Activated CD8-positive, alpha-beta T cell treated with anti-CD3 and anti-CD28 coated beads, Interleukin-2, amount 10 ng/mL, durations not matched to agents 7 days and 5 days (primary cell): ENCODE results near the gene RHOBTB1. TPM values are rescaled to one million over a fixed set of nuclear protein-coding genes. Genes with fewer than 3 reads are reported as not detected.

Experiments used
- ATAC-seq: fragments of 150-1000 bp; cut with Tn5 transposase; one replicate; pipeline ENCODE4 v1.10.0; 2021; ENCODE audit warnings: moderate library complexity
- CTCF ChIA-PET: fragments of 350-600 bp; sonication (Branson Sonifier 250); formaldehyde crosslinking; loops from one replicate; lab custom pipeline; 2021; ENCODE audit warnings: antibody characterized with exemption; lab: Charles Lee
- POLR2A ChIA-PET: fragments of 350-600 bp; sonication (Branson Sonifier 250); formaldehyde crosslinking; loops from one replicate; lab custom pipeline; 2021; ENCODE audit warnings: antibody characterized with exemption; lab: Charles Lee
- DNase-seq: peaks from one replicate; pipeline ENCODE4 v3.0.0-alpha.2; 2020
- H3K27ac Mint-ChIP-seq: one replicate; pipeline ENCODE4 v1.8.0; 2021; ENCODE audit warnings: mild to moderate bottlenecking, mixed read lengths
- H3K27me3 Mint-ChIP-seq: one replicate; pipeline ENCODE4 v1.8.0; 2021; ENCODE audit warnings: low read depth, mixed read lengths
- H3K36me3 Mint-ChIP-seq: one replicate; pipeline ENCODE4 v1.8.0; 2021; ENCODE audit warnings: low read depth, mixed read lengths
- H3K4me1 Mint-ChIP-seq: one replicate; pipeline ENCODE4 v1.8.0; 2021; ENCODE audit warnings: low read depth, mixed read lengths
- H3K4me3 Mint-ChIP-seq: one replicate; pipeline ENCODE4 v1.8.0; 2021; ENCODE audit warnings: mild to moderate bottlenecking, mixed read lengths
- H3K9me3 Mint-ChIP-seq: one replicate; pipeline ENCODE4 v1.8.0; 2022; ENCODE audit warnings: mixed read lengths; ENCODE audit not compliant: insufficient read depth
- total RNA-seq, 2 experiments: library from RNA; stranded (reverse); gene quantifications; one replicate each; pipeline ENCODE4 v1.2.3, GENCODE V29; 2021

The RHOBTB1 gene
- total RNA-seq, 2 experiments from 2014 or later = 0.05 TPM; not detected in 1

DNA sequence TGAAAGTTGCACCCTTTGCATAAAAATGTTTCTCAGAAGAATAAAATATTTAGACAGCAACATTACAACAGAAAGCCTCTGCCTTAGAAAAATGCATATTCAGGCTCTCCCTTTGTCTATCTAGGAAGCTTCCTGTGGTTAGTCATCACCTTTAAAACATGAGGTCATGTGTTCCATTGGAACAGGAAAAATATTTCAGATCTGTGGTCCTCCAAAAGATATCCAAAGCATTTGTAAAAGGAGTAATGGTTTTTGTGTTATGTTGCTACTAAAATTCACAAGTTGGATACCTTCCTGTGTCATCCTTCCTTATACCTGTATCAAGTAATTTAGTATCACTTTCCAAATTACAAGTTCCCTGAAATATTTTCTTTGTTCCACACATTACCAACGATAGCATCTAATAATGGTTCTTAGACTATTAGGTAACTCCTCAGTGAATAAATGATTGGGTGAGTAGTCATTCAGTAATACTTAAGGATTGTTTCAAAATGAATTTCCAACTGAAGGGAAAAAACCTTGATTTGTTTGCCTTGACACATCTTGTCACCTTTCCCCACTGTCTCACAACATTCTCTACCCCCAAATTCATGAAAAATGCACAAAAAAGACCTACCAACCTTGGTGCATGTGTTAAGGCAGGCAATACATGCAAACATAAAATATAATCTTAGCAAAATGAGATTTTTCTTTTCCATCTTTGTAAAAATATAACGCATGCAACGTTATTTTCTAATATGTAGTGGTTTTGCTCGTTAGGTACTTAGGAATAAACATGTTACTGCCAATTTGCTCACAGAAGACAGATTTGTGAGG, 19.7 kb upstream of the RHOBTB1 start:
- ATAC-seq (no peak), DNase-seq (no peak)
- Mint-ChIP-seq H3K27ac (no peak overlapping the region), H3K4me3 (no peak overlapping the region), H3K4me1 (peaks cover 14% of the 10 kb centered on the region), H3K36me3 (no peaks in the 10 kb centered on the region), H3K27me3 (peaks cover 5% of the 10 kb centered on the region), H3K9me3 (no peaks in the 10 kb centered on the region)
- CTCF ChIA-PET = interaction anchor here (1.0 to 1.7 kb wide), 6 partner anchors 10 to 158 kb away, joined by 3 to 10 read pairs (median 4); no protein-coding TSS in a partner anchor
- POLR2A ChIA-PET = no interaction called here

DNA sequence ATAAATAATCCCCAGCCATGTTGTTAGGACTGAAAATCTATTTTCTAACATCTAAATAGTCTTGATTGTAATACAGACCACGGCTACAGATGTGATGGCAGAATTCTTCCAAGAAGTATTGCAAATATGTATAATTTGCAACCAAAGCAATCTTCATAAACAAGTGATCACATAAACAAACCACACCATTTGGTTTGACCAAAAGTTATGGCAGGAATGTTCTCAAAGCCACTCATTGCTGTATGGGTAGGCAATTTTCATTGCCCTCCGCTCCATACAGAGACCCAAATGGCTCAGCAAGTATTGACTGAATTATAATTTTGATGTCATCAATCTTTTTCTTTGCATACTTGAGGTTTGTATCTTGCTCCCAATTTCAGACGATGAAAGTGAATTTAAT, 19.0 kb upstream of the RHOBTB1 start:
- H3K9me3 Mint-ChIP-seq = no peaks in the 10 kb centered on the region
- no peak overlapping the region for H3K27ac Mint-ChIP-seq
- H3K4me3 Mint-ChIP-seq = no peak overlapping the region
- ChIA-PET CTCF (no interaction called here), POLR2A (no interaction called here)
- H3K27me3 Mint-ChIP-seq = peaks cover 3% of the 10 kb centered on the region
- DNase-seq (no peak), ATAC-seq (no peak)
- peaks cover 8% of the 10 kb centered on the region for H3K4me1 Mint-ChIP-seq
- H3K36me3 Mint-ChIP-seq = no peaks in the 10 kb centered on the region

DNA sequence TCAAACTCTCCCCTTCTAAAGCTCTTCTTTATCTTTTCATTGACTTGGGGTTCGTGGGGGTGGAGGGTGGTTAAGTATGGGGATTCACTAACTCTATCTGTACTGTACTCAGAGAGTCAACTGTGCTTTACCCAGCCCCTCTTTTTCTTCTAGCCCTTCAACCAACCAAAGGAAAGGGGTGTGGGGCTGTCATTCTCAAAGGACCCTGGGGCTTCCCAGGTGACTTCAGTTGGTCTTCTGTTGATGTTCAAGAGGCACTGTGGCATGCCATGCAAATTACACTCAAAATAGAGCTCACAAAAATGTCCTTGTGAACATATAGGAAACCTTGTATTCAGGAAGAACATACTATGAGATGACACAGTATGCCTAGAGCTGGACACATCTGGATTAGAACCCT, 16.9 kb upstream of the RHOBTB1 start:
- no peak for DNase-seq
- peaks cover 5% of the 10 kb centered on the region for H3K27me3 Mint-ChIP-seq
- no peaks in the 10 kb centered on the region for H3K9me3 Mint-ChIP-seq
- ATAC-seq = no peak
- no peak overlapping the region for H3K27ac Mint-ChIP-seq
- POLR2A ChIA-PET = no interaction called here
- no peaks in the 10 kb centered on the region for H3K36me3 Mint-ChIP-seq
- H3K4me3 Mint-ChIP-seq = no peak overlapping the region
- CTCF ChIA-PET = interaction anchor here (1.2 kb wide), 2 partner anchors 8 to 860 kb away, joined by 3 to 4 read pairs; no protein-coding TSS in a partner anchor
- H3K4me1 Mint-ChIP-seq = peaks cover 5% of the 10 kb centered on the region

DNA sequence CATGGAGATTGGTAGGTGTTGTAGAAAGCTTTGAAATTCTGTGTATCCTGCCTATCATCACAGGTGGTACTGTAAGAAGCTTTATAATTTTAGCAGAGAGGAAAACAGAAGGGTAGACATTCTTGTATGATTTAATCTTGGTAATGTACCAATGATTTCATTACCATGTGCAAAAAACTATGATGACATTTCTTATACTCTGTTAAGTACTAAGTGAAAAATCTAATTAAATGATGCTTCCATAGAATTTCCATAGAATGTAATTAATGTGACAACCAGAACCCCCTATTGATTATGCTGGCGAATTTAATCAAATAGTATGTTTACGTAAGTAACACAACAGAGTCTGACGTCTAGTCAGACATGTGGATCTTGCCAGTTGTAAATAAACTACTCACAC, 16.0 kb upstream of the RHOBTB1 start:
- Mint-ChIP-seq H3K27ac (no peak overlapping the region), H3K36me3 (no peaks in the 10 kb centered on the region), H3K4me3 (no peak overlapping the region), H3K27me3 (peaks cover 11% of the 10 kb centered on the region), H3K4me1 (peaks cover 5% of the 10 kb centered on the region), H3K9me3 (no peaks in the 10 kb centered on the region)
- POLR2A ChIA-PET = no interaction called here
- CTCF ChIA-PET = interaction anchor here (1.3 kb wide), 1 partner anchor 143 kb away, joined by 3 read pairs; no protein-coding TSS in a partner anchor
- no peak for DNase-seq
- no peak for ATAC-seq

DNA sequence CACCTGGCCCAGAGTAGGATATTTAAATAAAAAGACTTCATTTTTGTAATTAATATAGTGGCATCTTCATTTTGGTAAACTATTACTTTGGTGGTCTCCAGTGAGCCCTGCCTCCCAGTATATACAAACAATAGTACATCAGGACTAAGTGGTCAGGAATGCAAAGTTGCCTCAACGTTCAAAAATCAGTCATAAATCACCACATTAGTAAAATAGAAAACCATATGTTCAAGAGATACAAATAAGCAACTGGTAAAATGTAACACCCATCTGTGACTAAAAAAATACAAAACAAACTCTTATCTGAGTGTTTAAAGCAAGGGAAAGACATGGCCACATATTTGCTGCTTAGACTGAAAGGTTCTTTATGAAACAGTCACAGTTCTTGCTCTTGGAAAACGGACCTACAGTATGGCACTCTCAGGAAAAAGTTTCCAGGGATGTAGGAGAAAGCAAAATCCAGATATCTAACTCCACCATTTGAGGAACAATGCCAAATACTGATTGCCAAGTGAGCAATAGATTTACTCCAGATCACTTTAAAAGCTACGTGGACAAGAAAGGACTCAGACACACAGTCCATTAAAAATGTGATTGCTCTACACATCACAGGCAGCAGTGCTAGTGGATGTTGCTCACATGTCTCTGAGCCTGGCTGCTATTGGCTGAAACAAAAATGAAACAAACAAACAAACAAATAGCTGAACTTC, 15.1 kb upstream of the RHOBTB1 start:
- H3K27ac Mint-ChIP-seq = no peak overlapping the region
- DNase-seq (no peak), ATAC-seq (no peak)
- H3K4me1 Mint-ChIP-seq = peaks cover 5% of the 10 kb centered on the region
- POLR2A ChIA-PET = no interaction called here
- no peak overlapping the region for H3K4me3 Mint-ChIP-seq
- no peaks in the 10 kb centered on the region for H3K36me3 Mint-ChIP-seq
- H3K9me3 Mint-ChIP-seq = no peaks in the 10 kb centered on the region
- CTCF ChIA-PET = interaction anchor here (1.3 kb wide), 1 partner anchor 142 kb away, joined by 3 read pairs; no protein-coding TSS in a partner anchor
- H3K27me3 Mint-ChIP-seq = peaks cover 13% of the 10 kb centered on the region

DNA sequence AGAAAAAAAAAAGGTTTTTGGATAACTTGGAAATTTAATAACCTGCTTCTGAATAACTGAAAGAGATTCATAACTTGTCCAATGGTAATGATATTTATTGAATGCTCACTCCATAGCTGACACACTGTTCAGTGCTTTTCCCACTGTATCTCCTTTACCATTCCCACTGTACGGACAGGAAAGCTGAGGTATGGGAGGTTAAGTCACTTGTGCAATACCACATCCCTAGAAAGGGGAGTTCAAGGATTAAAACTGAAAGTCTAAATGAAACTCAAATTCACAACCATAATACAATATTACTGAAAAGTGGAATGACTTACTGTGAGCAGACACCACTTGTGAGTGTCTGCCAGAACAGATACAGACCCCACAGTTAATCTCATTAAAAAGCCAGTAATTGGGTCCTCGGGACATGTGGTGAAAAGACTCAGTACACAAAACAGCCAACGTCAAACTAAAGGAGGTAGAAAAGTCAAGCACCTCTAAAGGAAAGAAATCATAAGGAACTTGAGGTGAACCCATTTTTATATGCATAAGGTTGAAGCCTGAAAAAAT, 13.8 kb upstream of the RHOBTB1 start:
- ChIA-PET POLR2A (no interaction called here), CTCF (no interaction called here)
- DNase-seq (no peak), ATAC-seq (no peak)
- Mint-ChIP-seq H3K4me3 (no peak overlapping the region), H3K9me3 (no peaks in the 10 kb centered on the region), H3K27me3 (peaks cover 15% of the 10 kb centered on the region), H3K27ac (no peak overlapping the region), H3K4me1 (no peaks in the 10 kb centered on the region), H3K36me3 (no peaks in the 10 kb centered on the region)

DNA sequence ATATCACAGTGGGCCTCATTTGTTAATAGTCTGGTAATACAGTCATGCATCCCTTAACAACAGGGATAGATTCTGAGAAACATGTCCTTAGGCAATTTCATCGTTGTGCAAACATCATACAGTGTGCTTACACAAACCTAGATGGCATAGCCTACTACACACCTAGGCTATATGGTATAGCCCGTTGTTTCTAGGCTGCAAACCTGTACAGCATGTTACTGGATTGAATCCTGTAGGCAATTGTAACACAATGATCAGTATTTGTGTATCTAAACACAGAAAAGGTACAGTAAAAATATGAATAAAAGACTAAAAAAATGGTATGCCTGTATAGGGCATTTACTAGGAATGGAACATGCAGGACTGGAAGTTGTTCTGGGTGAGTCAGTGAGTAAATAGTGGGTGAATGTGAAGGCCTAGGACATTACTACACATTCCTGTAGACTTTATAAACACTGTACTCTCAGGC, 12.0 kb upstream of the RHOBTB1 start:
- H3K36me3 Mint-ChIP-seq = no peaks in the 10 kb centered on the region
- no peak overlapping the region for H3K27ac Mint-ChIP-seq
- CTCF ChIA-PET = no interaction called here
- DNase-seq (no peak), ATAC-seq (no peak)
- no peaks in the 10 kb centered on the region for H3K9me3 Mint-ChIP-seq
- no peak overlapping the region for H3K4me3 Mint-ChIP-seq
- POLR2A ChIA-PET = no interaction called here
- no peaks in the 10 kb centered on the region for H3K4me1 Mint-ChIP-seq
- peaks cover 14% of the 10 kb centered on the region for H3K27me3 Mint-ChIP-seq

DNA sequence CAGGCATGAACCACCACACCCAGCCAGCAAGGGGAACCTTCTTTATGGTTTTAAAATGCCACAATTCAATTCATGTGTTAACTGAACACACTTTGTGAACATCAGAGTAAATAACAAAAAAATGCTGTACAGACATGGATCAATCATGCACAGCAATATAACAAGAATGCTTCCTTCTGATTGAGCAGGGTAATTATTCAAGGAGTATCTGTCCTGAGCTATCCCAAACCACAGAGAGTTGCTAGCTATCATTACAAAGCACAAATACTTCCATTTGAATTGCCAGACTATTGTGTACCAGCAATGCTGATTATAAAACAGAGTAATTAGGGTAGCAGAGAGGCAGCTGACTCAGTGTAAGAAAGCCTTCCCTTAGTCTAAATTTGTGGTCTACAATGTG, 11.3 kb upstream of the RHOBTB1 start:
- H3K9me3 Mint-ChIP-seq = no peaks in the 10 kb centered on the region
- H3K36me3 Mint-ChIP-seq = no peaks in the 10 kb centered on the region
- H3K4me3 Mint-ChIP-seq = no peak overlapping the region
- DNase-seq = no peak
- no peak overlapping the region for H3K27ac Mint-ChIP-seq
- peaks cover 18% of the 10 kb centered on the region for H3K27me3 Mint-ChIP-seq
- ChIA-PET POLR2A (no interaction called here), CTCF (interaction anchor here (0.6 kb wide), 1 partner anchor 9 kb away, joined by 4 read pairs; no protein-coding TSS in a partner anchor)
- no peak for ATAC-seq
- peaks cover 3% of the 10 kb centered on the region for H3K4me1 Mint-ChIP-seq

DNA sequence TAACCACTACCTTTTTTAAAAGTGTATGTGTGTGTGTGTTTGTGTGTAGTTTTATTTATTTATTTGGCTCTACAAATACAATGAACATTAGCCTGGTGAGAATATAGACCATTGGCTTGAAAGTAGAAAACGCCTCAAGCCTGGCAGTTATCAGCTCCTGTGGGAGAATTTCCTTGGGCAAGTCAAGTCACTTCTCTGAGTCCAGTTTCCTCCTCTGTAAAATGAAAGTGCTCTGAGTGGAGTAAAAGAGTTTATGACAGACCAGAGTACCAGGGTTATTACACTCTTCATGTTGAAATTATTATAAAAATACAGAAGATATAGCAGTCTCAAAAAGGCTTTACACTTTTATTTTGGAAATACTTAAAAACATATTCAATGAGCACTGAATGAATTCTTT, 10.1 kb upstream of the RHOBTB1 start:
- Mint-ChIP-seq H3K9me3 (no peaks in the 10 kb centered on the region), H3K27ac (no peak overlapping the region), H3K36me3 (no peaks in the 10 kb centered on the region), H3K27me3 (peaks cover 24% of the 10 kb centered on the region), H3K4me3 (no peak overlapping the region), H3K4me1 (peaks cover 7% of the 10 kb centered on the region)
- no peak for DNase-seq
- ATAC-seq = no peak
- ChIA-PET POLR2A (no interaction called here), CTCF (interaction anchor here (1.2 kb wide), 1 partner anchor 11 kb away, joined by 4 read pairs; no protein-coding TSS in a partner anchor)

DNA sequence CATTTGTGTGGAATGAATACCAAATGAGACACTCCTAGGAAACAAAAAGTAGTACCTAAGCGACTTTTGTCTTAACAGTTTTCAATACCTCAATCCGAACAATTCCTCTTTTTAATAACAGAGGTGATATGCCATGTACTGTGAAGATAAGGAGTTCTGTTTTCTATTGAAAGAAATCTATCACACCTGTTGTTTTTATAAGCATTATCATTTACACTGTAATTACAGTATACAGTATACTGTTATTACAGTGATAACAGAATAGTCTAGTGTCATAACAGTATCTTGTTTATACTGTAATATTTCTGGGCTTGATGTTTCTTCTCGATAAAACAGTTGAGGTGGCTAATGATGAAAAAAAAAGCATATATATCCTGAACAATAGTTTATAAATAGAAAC, 9.4 kb upstream of the RHOBTB1 start:
- Mint-ChIP-seq H3K27me3 (peaks cover 30% of the 10 kb centered on the region), H3K36me3 (no peaks in the 10 kb centered on the region), H3K4me3 (no peak overlapping the region), H3K27ac (no peak overlapping the region), H3K4me1 (peaks cover 7% of the 10 kb centered on the region), H3K9me3 (no peaks in the 10 kb centered on the region)
- ChIA-PET POLR2A (no interaction called here), CTCF (interaction anchor here (1.2 to 1.6 kb wide), 2 partner anchors 8 to 11 kb away, joined by 4 read pairs; no protein-coding TSS in a partner anchor)
- ATAC-seq (no peak), DNase-seq (no peak)

DNA sequence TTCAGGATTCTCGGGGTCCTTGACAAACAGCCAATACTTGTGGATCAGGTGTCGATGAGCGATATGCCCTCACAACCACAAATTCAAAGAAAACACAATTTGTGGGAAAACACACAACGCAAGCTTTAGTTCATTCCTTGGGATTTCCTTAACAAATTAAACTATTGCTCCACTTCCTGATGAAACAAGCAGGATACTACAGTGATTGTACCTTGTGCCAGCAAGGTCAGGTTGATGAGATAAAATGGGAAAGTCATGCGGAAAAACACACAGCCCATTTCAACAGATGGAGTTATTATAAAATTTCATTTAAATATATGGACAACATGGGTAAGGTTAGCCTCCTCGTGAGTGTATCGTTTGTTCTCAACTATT, 8.8 kb upstream of the RHOBTB1 start:
- no peak overlapping the region for H3K27ac Mint-ChIP-seq
- no peak overlapping the region for H3K4me3 Mint-ChIP-seq
- H3K36me3 Mint-ChIP-seq = no peaks in the 10 kb centered on the region
- CTCF ChIA-PET = interaction anchor here (1.6 kb wide), 1 partner anchor 9 kb away, joined by 4 read pairs; no protein-coding TSS in a partner anchor
- H3K9me3 Mint-ChIP-seq = no peaks in the 10 kb centered on the region
- ATAC-seq (no peak), DNase-seq (no peak)
- POLR2A ChIA-PET = no interaction called here
- peaks cover 7% of the 10 kb centered on the region for H3K4me1 Mint-ChIP-seq
- peaks cover 31% of the 10 kb centered on the region for H3K27me3 Mint-ChIP-seq
